WTC11 (cell line): ENCODE measurements around the gene ATG16L1. TPM values are rescaled to one million over a fixed set of nuclear protein-coding genes. Genes with fewer than 3 reads are reported as not detected.

Source experiments
- ATAC-seq: fragments of 200-7000 bp; cut with Tn5 transposase; 2 replicates; pipeline ENCODE4 v1.10.0; 2021; ENCODE audit warnings: mild to moderate bottlenecking, moderate library complexity
- CTCF ChIA-PET: fragments of 300-600 bp; sonication (Branson Sonifier 250); formaldehyde crosslinking; loops from one replicate; lab custom pipeline; 2021; ENCODE audit warnings: antibody characterized with exemption; lab: Charles Lee
- POLR2A ChIA-PET: fragments of 350-600 bp; sonication (Branson Sonifier 250); formaldehyde crosslinking; loops from one replicate; lab custom pipeline; 2021; ENCODE audit warnings: antibody characterized with exemption; lab: Charles Lee
- DNase-seq: peaks from one replicate; pipeline ENCODE4 v3.0.0; 2021; ENCODE audit warnings: low spot score
- H3K27ac Mint-ChIP-seq: 2 replicates; pipeline ENCODE4 v1.8.0; 2021; ENCODE audit warnings: mixed read lengths
- H3K27me3 Mint-ChIP-seq: 2 replicates; pipeline ENCODE4 v1.8.0; 2021; ENCODE audit warnings: low read depth, mild to moderate bottlenecking, moderate library complexity, mixed read lengths
- H3K36me3 Mint-ChIP-seq: 2 replicates; pipeline ENCODE4 v1.8.0; 2021; ENCODE audit warnings: mixed read lengths
- H3K4me1 Mint-ChIP-seq: 2 replicates; pipeline ENCODE4 v1.8.0; 2022; ENCODE audit warnings: mixed read lengths
- H3K4me3 Mint-ChIP-seq: 2 replicates; pipeline ENCODE4 v1.8.0; 2021; ENCODE audit warnings: mild to moderate bottlenecking, moderate library complexity, mixed read lengths
- H3K9me3 Mint-ChIP-seq: 2 replicates; pipeline ENCODE4 v1.8.0; 2021; ENCODE audit warnings: mixed read lengths
- CREB1 ChIP-seq: sonication (generic); formaldehyde crosslinking; IDR thresholded peaks from 2 replicates; pipeline ENCODE4 v1.8.0; 2023; ENCODE audit warnings: mild to moderate bottlenecking, missing genetic modification reagents
- FOXP1 ChIP-seq: sonication (generic); formaldehyde crosslinking; IDR thresholded peaks from 2 replicates; pipeline ENCODE4 v1.8.0; 2022; ENCODE audit warnings: missing genetic modification reagents, mild to moderate bottlenecking, moderate library complexity, borderline replicate concordance
- FOXP4 ChIP-seq: sonication (generic); formaldehyde crosslinking; IDR thresholded peaks from 2 replicates; pipeline ENCODE4 v1.8.0; 2022; ENCODE audit warnings: mild to moderate bottlenecking, missing genetic modification reagents
- GABPB1 ChIP-seq: sonication (generic); formaldehyde crosslinking; IDR thresholded peaks from 2 replicates; pipeline ENCODE4 v1.8.1; 2023; ENCODE audit warnings: mild to moderate bottlenecking, missing genetic modification reagents
- HMGA2 ChIP-seq: fragments of 250-450 bp; sonication (Bioruptor Pico); IDR thresholded peaks from 2 replicates; pipeline ENCODE4 v1.4.0; 2021; ENCODE audit warnings: mild to moderate bottlenecking, moderate library complexity
- MXD4 ChIP-seq: fragments of 250-450 bp; sonication (Bioruptor Pico); IDR thresholded peaks from 2 replicates; pipeline ENCODE4 v1.8.0; 2021; ENCODE audit warnings: mild to moderate bottlenecking, moderate library complexity, borderline replicate concordance
- NFE2L1 ChIP-seq: sonication (generic); formaldehyde crosslinking; IDR thresholded peaks from 2 replicates; pipeline ENCODE4 v1.8.1; 2023; ENCODE audit warnings: missing genetic modification reagents
- NFYB ChIP-seq: sonication (generic); formaldehyde crosslinking; conservative IDR thresholded peaks from 2 replicates; pipeline ENCODE4 v1.8.0; 2022; ENCODE audit warnings: low read depth, missing genetic modification reagents
- RELA ChIP-seq: sonication (generic); formaldehyde crosslinking; IDR thresholded peaks from 2 replicates; pipeline ENCODE4 v1.8.1; 2022; ENCODE audit warnings: missing genetic modification reagents, mild to moderate bottlenecking, borderline replicate concordance
- USF1 ChIP-seq: sonication (generic); formaldehyde crosslinking; IDR thresholded peaks from 2 replicates; pipeline ENCODE4 v1.8.0; 2022; ENCODE audit warnings: mild to moderate bottlenecking, missing genetic modification reagents
- ZBTB21 ChIP-seq: sonication (generic); formaldehyde crosslinking; IDR thresholded peaks from 2 replicates; pipeline ENCODE4 v1.8.1; 2023; ENCODE audit warnings: mild to moderate bottlenecking, missing genetic modification reagents, borderline replicate concordance
- ZNF317 ChIP-seq: sonication (generic); formaldehyde crosslinking; IDR thresholded peaks from 2 replicates; pipeline ENCODE4 v1.8.1; 2023; ENCODE audit warnings: low read depth, mild to moderate bottlenecking, moderate library complexity, missing genetic modification reagents, borderline replicate concordance
- ZNF416 ChIP-seq: fragments of 250-450 bp; sonication (Bioruptor Pico); IDR thresholded peaks from 2 replicates; pipeline ENCODE4 v1.9.0; 2021; ENCODE audit warnings: mild to moderate bottlenecking, inconsistent platforms
- total RNA-seq: library from RNA; stranded (reverse); gene quantifications from 3 replicates; pipeline ENCODE4 v1.2.3, GENCODE V29; 2021
- TF ChIP-seq, protein P1 (sequence below): fragments of 250-450 bp; sonication (Bioruptor Pico); IDR thresholded peaks from 2 replicates; pipeline ENCODE4 v2.1.2; 2022; ENCODE audit warnings: mild to moderate bottlenecking, moderate library complexity
- TF ChIP-seq, protein P2 (sequence below): sonication (generic); formaldehyde crosslinking; IDR thresholded peaks from 2 replicates; pipeline ENCODE4 v1.8.0; 2023; ENCODE audit warnings: missing genetic modification reagents
- TF ChIP-seq, protein P3 (sequence below): fragments of 250-450 bp; sonication (Bioruptor Pico); IDR thresholded peaks from 2 replicates; pipeline ENCODE4 v1.9.0; 2021; ENCODE audit warnings: moderate library complexity, mild to moderate bottlenecking, inconsistent platforms, borderline replicate concordance
- TF ChIP-seq, protein P4 (sequence below): sonication (generic); formaldehyde crosslinking; IDR thresholded peaks from 2 replicates; pipeline ENCODE4 v1.8.1; 2022; ENCODE audit warnings: low read depth, missing genetic modification reagents, borderline replicate concordance

ATG16L1 gene
- total RNA-seq, 1 experiment from 2014 or later, result 31.8 TPM

DNA sequence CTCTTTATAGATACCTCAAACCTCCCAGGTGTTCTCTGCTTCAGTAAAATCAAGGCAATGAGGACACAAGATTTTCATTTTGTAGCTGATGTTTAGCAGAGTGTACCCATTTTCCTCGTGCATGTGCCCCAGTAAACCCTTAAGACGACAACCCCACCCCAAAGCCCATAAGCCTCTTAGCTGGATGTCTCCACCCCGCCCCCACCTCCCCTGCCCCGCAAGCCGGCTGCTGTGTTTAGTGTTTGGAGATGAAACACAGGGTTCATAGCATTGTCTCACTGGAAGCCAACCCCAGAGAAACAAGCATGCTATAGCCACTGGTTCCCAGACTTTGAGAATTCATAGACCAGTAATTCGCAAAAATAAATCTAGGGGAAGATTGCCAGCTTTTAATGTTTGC, 50.3 kb downstream of the ATG16L1 start:
- no peak for ATAC-seq
- CTCF ChIA-PET, result interaction anchor here (1.3 kb wide), 1 partner anchor 147 kb away, joined by 6 read pairs; no protein-coding TSS in a partner anchor
- Mint-ChIP-seq H3K27ac (no peak overlapping the region), H3K4me3 (no peak overlapping the region), H3K36me3 (no peaks in the 10 kb centered on the region), H3K27me3 (no peaks in the 10 kb centered on the region), H3K4me1 (peaks cover 7% of the 10 kb centered on the region), H3K9me3 (no peaks in the 10 kb centered on the region)
- POLR2A ChIA-PET, result no interaction called here
- no peak for DNase-seq
- no peak for TF ChIP-seq CREB1

- CTCF ChIA-PET, result interaction anchor here (0.7 to 1.4 kb wide), 6 partner anchors 25 to 274 kb away, joined by 3 to 5 read pairs (median 3); no protein-coding TSS in a partner anchor
Measured at GRCh38 chr2:233303252-233303651, 51.8 kb downstream of the ATG16L1 start.

DNA sequence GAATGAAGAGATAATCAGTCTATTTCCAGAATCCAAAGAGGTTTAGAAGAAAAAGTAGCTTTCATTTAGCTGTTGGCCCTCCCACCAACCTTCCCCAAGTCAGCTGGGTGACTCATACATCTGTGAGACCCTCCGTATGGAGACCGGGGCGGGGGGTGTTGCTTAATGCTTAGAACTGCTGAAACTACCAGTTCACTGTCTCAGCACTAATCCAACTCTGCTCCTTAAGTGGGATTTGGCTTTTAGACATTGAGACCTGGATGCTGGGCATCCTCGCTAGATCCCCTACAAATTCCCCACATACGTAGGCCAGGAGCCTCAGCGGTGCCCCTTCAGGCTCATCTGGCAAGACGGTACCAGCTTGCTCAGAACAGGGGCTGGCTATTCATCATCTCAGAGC, 56.1 kb downstream of the ATG16L1 start, which contains the start of gene SAG:
SAG (plus strand) TSS at position 252 of the 400 bp plus-strand sequence. CDS start 1,374 bp downstream, outside the sequence.
- DNase-seq, result no peak
- TF ChIP-seq FOXP1 (CRISPR knock-in tag) (no peak), ZBTB21 (CRISPR knock-in tag) (no peak), GABPB1 (CRISPR knock-in tag) (no peak), HMGA2 (no peak), ZNF416 (CRISPR knock-in tag) (no peak), USF1 (CRISPR knock-in tag) (no peak), ZNF317 (CRISPR knock-in tag) (no peak), FOXP4 (no peak), NFYB (CRISPR knock-in tag) (no peak), NFE2L1 (CRISPR knock-in tag) (no peak), RELA (CRISPR knock-in tag) (no peak)
- TF ChIP-seq, protein P1, sequence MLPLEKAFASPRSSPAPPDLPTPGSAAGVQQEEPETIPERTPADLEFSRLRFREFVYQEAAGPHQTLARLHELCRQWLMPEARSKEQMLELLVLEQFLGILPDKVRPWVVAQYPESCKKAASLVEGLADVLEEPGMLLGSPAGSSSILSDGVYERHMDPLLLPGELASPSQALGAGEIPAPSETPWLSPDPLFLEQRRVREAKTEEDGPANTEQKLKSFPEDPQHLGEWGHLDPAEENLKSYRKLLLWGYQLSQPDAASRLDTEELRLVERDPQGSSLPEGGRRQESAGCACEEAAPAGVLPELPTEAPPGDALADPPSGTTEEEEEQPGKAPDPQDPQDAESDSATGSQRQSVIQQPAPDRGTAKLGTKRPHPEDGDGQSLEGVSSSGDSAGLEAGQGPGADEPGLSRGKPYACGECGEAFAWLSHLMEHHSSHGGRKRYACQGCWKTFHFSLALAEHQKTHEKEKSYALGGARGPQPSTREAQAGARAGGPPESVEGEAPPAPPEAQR (CRISPR knock-in tag), result no peak
- TF ChIP-seq, protein P2, sequence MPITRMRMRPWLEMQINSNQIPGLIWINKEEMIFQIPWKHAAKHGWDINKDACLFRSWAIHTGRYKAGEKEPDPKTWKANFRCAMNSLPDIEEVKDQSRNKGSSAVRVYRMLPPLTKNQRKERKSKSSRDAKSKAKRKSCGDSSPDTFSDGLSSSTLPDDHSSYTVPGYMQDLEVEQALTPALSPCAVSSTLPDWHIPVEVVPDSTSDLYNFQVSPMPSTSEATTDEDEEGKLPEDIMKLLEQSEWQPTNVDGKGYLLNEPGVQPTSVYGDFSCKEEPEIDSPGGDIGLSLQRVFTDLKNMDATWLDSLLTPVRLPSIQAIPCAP (CRISPR knock-in tag), result no peak
- TF ChIP-seq, protein P3, sequence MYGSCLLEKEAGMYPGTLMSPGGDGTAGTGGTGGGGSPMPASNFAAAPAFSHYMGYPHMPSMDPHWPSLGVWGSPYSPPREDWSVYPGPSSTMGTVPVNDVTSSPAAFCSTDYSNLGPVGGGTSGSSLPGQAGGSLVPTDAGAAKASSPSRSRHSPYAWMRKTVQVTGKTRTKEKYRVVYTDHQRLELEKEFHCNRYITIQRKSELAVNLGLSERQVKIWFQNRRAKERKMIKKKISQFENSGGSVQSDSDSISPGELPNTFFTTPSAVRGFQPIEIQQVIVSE (CRISPR knock-in tag), result no peak
- TF ChIP-seq, protein P4, sequence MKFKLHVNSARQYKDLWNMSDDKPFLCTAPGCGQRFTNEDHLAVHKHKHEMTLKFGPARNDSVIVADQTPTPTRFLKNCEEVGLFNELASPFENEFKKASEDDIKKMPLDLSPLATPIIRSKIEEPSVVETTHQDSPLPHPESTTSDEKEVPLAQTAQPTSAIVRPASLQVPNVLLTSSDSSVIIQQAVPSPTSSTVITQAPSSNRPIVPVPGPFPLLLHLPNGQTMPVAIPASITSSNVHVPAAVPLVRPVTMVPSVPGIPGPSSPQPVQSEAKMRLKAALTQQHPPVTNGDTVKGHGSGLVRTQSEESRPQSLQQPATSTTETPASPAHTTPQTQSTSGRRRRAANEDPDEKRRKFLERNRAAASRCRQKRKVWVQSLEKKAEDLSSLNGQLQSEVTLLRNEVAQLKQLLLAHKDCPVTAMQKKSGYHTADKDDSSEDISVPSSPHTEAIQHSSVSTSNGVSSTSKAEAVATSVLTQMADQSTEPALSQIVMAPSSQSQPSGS, result no peak
- peak; percentile 43 for ATAC-seq
- H3K27me3 Mint-ChIP-seq, result no peaks in the 10 kb centered on the region
- ChIA-PET POLR2A (no interaction called here), CTCF (interaction anchor here (1.1 to 1.3 kb wide), 2 partner anchors 46 to 142 kb away, joined by 3 read pairs; partner anchors contain the start of gene DGKD)
- H3K4me3 Mint-ChIP-seq, result no peak within 1 kb of the TSS
- H3K36me3 Mint-ChIP-seq, result no peaks in the 10 kb centered on the region
- no peaks in the 10 kb centered on the region for H3K4me1 Mint-ChIP-seq
- H3K9me3 Mint-ChIP-seq, result peaks cover 5% of the 10 kb centered on the region; the same call in 1 of the 2 replicates
- no peak within 1 kb of the TSS for H3K27ac Mint-ChIP-seq

More at GRCh38 chr2:233303252-233303651, 51.8 kb downstream of the ATG16L1 start:
- POLR2A ChIA-PET, result interaction anchor here (0.6 kb wide), 1 partner anchor 383 kb away, joined by 5 read pairs; no protein-coding TSS in a partner anchor
- Mint-ChIP-seq H3K27me3 (no peaks in the 10 kb centered on the region), H3K27ac (no peak overlapping the region), H3K4me3 (no peak overlapping the region), H3K9me3 (no peaks in the 10 kb centered on the region), H3K36me3 (no peaks in the 10 kb centered on the region)
- ATAC-seq, result peak; percentile 78
- TF ChIP-seq MXD4 (no peak), GABPB1 (CRISPR knock-in tag) (no peak)
- TF ChIP-seq, all 79 proteins: peak for 0
- peaks cover 7% of the 10 kb centered on the region for H3K4me1 Mint-ChIP-seq
- peak; percentile 41 for DNase-seq
